GM18909 (cell line): Measurements from ENCODE around the gene ACKR2.
A peak's percentile ranks its signal among the peaks of the same experiment; 100 is the strongest.

Experiments
- ATAC-seq: cut with Tn5 transposase; IDR thresholded peaks from one replicate; pipeline ENCODE4 v1.9.1; 2021; ENCODE audit warnings: mild to moderate bottlenecking; ENCODE audit not compliant: unreplicated experiment, poor library complexity

The ACKR2 gene

DNA sequence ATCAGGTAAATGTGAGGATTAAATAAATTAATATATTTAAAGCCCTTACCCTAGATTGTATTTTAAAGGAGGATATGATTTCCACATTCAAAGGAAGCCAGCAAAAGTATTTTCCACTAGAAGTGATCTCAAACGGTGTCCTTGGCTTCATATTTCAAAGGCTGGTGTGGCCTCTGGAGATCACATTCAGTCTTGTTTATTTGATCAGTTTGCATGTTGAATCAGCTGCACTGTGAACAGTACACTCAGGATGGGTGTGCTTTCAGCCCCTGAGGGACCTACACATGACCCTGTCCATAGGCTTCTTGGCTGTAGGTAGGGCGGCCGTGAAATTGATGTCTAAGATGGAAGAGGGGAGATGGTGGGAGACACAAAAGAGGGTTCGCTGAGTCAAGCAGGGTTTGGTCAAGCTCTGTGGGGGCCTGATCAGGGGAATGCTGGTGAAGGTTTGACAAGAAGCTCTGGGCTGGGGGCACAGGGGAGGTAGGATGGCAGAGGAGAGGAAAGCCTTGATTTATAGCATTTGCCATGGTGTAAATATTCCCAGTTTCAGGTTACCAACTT lies 44.6 kb downstream of the ACKR2 start:
- no peak for ATAC-seq

DNA sequence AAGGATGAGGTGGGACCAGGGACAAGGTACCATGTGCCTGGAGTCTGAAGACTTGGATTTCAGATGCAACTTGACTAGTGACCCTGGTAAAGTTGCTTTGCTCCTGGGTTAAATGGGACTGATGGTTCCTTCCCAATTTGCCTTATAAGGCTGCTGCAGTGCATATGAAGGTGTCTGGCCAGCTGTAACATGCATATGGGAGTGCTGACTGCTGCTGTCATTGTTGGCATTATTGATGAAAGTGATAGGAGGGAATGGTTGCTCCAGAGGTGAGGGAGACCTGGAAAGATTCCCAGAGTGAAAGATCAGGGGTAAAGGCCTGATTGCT lies 45.9 kb downstream of the ACKR2 start:
- no peak for ATAC-seq

DNA sequence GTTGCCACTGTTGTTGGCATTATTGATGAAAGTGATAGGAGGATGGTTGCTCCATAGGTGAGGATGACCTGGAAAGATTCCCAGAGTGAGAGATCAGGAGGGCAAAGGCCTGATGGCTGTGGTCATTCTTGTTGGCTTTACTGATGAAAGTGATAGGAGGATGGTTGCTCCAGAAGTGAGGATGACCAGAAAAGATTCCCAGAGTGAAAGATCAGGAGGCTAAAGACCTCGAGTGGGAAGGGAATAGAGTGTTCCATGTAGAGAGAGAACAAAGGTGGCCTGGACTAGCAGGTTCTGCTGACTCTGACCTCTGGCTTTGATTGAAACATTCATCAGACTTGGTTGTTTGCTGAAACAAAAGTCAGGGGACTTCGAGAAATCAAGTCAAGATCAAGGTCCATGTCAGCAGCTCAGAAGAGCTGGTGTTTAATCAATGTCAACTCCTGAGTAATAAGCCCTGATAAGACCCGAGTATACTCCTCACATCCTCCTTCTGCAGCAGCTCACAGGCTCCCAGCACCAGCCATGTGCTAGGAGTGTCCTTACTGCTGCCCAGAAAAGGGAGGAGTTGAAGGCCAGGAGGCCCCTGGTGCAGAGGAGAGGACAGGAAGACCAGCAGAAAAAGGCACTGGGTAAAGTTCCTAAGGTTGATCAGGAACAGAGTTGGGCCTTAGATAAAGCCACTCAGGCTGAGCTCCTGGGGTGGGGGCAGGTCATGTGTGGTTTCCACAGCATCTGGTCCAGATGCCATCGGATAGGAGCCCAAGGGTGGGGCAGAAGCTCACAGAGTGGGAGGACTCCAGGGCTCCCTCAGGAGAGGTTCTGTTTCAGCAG lies 46.5 kb downstream of the ACKR2 start:
- ATAC-seq: no peak

DNA sequence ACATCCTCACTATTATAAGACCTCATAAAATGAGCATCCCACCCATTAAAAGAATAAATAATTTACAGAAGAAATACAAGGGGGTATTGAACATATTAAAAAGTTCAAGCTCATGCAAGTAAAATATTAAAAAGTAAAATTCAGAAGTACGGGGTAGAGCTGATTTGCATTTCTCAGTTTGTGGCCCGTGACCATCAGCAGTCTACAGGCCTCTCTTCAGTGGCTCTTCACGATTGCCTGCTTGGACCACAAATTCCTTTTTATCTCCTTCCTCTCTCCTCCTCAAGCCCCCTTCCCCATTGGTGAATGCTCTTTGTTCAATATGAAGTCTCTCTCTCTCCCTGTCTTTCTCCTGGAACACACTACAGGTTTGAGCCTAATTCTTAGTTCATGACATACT lies 47.3 kb downstream of the ACKR2 start:
- no peak for ATAC-seq

DNA sequence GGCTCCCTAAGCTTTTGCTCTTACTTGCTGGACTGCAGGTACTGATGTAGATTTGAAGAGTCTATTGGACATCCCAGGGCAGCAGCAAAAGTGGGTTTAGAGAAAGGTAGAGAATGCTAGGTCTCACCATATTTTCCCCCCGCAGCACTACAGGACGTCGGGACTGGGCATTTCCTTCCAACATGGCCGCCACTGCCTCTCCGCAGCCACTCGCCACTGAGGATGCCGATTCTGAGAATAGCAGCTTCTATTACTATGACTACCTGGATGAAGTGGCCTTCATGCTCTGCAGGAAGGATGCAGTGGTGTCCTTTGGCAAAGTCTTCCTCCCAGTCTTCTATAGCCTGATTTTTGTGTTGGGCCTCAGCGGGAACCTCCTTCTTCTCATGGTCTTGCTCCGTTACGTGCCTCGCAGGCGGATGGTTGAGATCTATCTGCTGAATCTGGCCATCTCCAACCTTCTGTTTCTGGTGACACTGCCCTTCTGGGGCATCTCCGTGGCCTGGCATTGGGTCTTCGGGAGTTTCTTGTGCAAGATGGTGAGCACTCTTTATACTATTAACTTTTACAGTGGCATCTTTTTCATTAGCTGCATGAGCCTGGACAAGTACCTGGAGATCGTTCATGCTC lies 55.2 kb downstream of the ACKR2 start:
- no peak for ATAC-seq

DNA sequence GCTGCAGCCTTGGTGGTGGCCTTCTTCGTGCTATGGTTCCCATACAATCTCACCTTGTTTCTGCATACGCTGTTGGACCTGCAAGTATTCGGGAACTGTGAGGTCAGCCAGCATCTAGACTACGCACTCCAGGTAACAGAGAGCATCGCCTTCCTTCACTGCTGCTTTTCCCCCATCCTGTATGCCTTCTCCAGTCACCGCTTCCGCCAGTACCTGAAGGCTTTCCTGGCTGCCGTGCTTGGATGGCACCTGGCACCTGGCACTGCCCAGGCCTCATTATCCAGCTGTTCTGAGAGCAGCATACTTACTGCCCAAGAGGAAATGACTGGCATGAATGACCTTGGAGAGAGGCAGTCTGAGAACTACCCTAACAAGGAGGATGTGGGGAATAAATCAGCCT lies 56.0 kb downstream of the ACKR2 start:
- ATAC-seq: no peak

DNA sequence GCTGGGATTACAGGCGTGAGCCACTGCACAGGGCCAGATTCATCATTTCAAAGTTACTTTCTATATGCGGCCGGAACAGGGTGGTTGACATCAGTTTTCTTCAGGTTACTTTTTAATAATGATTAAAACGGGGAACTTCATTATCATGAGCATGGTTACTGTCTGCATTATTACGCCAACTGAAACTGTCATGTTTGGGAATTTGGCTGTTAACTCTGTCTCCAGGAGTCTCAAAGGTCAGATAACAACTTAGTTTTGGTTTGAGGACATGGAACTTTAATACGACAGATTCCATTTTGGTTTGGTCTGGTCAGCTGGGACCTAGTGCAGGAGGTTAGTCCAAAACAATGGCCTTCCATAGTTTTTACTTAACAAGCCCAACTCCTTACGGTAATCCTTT lies 57.9 kb downstream of the ACKR2 start:
- no peak for ATAC-seq

DNA sequence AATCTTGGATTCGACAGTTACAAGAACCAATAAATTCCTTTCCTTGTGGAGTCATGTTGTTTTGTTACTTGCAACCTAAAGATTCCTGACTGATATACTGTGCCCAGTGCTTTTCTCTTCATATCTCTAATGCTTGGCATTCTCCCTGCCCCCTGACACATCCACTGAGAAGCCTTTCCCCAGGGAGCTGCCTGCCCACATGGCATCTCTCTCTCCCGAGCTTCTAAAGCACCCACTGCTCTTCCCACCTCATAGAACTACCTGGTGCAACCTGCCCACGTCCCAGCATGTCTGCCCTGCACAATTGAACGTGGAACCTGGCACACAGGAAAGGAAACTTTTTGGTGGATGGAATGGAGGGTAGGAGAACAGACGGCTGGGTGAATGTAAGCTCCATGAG lies 59.6 kb downstream of the ACKR2 start:
- no peak for ATAC-seq

DNA sequence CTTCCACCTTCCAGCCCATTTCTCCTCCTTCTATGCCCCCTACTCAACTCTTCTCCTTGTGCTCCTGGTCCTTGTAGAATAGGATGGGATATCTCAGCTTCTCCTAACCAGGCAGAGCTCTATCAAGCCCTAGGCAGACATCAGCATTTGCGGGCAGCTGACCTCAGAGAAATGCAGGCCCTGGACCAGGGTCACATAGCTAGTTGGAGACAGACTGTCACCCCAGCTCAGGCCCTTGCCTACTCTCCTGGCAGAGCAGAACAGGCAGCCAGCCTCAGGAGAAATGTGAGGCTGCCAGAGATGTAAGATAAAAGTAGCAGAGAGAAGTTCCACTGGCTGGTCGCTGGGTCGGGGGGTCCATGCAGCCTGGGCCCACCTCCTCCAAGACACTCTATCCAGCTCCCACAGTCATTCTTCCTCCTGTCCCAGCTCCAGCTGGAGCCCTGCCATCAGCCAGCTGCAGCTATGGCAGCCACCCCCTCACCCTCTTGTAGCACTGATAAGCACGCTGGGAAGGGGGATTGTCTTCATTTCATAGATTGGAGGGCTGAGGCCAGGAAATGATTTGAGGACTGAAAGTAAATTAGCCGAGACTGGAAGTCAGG lies 62.4 kb downstream of the ACKR2 start:
- no peak for ATAC-seq

DNA sequence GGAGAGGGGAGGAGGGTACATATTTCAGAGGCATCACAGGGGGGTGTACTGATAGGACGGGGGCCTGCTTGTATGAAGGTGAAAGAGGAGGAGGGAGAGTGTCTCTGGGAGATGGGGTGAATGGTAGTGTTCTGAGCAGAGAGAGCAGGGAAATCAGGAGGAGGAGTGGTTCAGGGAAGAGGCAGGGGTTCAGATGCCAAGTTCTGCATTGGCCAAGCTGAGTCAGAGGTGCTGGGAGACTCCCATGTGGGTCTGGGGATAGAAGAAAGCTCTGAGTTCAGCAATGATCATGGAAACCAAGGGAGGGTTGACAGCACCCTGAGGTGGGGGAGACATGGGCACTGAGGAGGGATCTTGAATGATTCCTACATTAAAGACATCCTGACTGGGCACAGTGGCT lies 63.5 kb downstream of the ACKR2 start:
- ATAC-seq: no peak

DNA sequence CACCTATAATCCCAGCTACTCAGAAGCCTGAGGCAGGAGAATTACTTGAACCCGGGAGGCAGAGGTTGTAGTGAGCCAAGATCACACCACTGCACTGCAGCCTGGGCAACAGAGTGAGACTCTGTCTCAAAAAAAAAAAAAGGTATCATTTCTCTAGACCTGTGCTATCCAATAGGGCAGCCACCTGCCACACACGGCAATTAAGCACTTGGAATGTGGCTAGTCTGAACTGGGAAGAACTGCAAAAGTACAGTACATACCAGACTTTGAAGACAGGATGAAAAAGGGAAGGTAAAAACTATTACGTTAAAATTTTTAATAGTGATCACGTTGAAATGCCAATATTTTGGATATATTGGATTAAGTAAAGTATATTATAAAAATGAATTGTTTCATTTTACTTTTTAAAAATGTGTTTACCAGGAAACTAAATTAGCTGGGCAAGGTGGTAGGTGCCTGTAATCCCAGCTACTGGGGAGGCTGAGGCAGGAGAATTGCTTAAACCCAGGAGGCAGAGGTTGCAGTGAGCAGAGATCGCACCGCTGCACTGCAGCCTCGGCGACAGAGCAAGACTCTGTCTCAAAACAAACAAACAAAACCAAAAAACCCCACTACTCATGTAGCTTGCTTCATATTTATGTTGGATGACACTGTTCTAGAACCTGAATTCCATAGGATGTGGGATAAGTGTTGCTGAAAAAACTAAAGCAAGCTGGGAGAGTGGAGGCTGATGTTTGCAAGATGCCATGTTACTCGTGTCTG lies 64.2 kb downstream of the ACKR2 start:
- no peak for ATAC-seq

DNA sequence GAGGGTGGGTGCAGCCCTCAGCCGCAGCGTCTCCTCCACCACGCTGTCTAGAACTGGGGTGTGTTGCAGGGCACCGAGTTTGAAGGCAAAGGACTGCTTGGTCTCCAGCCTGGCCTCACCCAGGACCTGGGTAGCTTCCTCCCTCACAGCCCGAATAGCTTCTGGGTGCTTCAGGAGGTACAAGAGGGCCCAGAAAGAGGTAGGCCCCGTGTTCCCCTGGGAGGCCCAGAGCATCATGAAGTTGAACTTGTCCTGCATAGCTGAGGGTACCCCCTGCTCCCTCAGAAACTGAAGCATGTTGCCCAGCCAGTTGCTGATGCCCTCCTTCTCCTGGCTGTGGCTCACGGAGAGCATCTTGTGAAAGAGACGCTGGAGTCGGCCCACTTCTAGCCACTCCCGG lies 65.5 kb downstream of the ACKR2 start:
- ATAC-seq: no peak

DNA sequence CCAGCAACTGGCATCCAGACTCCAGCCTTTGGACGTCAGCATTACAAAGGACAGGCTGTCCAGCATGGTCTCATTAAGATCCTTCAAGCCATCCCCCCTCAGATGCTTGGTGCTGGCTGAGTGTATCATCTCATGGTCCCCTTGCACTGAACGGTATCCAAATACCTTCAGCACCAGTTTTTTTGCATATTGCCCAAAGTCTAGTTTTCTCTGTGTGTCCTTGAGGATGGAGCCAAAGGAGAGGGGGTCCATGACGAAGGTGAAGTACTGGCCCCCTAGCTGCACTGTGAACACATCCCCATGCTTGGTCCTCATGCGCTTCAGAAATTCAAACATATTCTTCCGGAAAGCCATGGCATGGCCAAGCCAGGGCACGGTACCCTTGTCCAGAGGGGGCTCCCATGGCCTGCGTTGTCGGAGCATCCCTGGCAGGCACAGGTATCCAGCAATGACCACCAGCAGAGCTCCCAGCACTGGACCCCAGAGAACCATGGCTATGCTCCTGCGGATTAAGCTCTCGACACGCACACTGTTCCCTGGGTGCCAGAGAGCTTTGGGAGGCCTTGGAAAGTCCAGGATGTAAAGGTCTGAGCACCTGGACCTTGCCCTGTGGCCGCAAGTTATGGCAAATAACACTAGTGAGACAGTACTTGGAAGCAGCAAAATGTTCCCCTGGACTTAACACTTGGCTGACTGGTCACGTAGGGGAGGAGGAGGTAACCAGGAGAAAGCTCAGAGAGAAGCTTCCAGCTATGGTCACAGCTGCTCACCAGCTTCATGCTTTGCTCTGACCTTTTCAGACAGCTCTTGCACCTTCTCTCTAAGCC lies 66.3 kb downstream of the ACKR2 start, which contains the start of gene CYP8B1:
Gene CYP8B1 (minus strand): TSS at position 555 of the 827 bp plus-strand sequence. CDS start 63 bp downstream, at position 492.
- ATAC-seq: no peak

DNA sequence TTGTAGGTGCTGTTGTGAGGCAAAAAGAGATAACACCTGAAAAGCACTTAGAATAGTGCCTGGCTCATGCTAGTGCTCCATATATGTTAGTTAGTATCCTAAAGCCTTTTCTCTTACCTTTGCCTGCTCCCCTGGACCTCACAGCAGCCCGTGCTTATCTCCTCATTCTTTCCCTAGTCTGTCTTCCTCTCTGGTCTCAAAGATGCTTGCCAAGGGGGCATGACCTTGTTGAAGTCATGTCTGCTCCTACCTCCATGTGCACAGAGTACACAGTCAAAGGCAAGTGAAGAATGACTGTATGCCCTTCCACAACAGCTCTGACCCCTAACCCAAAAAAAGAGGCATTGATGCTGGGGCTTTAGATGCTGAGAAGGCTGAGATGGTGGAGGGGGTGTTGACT lies 67.2 kb downstream of the ACKR2 start:
- ATAC-seq: no peak

DNA sequence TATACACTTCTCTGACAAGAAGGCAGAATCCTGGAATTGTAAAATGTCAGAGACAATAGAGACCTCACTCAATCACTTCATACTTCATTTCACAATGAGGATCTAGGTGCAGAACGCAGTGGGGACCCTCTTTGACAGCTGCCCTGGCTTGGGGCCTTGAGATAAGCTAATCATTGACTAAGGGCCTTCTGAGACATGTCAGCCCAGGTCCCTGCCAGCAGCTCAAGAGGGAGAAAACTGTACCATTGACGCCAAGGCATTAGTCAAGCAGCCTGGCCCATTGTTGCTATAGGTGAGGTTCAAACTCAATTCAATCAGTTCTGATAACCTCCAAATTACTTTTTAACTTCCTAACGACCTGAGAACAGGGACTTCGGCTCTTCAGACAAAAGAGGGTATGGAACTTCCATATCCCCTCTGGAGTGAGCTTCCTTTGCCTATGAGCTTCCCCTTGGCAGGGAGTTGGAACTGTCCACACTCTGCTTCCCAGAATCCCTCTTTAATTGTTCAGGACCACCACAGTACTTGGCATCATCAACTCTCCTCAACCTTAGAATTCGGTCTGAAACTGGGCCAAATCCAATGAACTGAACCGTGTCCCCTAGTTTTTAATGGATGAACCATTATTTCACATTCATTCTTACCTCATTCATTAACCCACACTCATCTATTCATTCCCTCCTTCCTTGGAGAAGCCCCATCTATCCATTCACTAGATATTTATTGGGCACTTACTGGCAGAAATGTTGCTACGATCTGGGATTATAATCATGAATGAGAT lies 67.9 kb downstream of the ACKR2 start:
- ATAC-seq: no peak

DNA sequence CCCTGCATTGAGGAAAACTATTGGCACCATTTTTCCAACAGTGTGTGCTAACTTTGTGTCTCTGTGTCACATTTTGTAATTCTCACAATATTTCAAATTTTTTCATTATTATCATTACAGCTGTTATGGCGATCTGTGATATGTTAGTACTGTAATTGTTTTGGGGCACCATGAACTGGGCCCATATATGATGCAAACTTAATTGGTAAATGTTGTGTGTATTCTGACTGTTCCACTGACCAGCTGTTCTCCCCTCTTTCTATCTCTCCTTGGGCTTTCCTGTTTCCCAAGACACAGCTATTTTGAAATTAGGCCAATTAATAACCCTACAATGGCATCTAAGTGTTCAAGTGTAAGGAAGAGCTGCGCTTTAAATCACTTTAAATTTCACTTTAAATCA lies 68.6 kb downstream of the ACKR2 start:
- ATAC-seq: no peak

DNA sequence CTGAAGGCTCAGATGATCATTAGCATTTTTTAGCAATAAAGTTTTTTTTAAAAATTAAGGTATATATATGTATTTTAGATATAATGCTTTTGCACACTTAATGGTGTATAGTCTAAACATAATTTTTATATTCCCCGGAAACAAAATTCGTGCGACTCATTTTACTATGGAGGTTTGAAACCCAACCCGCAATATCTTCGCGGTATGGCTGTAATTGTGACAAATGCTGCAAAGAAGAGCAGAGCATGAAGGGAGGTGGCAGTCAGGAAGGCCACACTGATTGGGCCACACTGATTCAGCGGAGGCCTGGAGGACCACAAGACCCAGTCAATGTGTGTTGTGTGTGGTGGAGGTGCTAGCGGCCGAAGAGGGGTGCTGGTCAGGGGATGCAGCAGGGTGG lies 70.9 kb downstream of the ACKR2 start:
- ATAC-seq: no peak

DNA sequence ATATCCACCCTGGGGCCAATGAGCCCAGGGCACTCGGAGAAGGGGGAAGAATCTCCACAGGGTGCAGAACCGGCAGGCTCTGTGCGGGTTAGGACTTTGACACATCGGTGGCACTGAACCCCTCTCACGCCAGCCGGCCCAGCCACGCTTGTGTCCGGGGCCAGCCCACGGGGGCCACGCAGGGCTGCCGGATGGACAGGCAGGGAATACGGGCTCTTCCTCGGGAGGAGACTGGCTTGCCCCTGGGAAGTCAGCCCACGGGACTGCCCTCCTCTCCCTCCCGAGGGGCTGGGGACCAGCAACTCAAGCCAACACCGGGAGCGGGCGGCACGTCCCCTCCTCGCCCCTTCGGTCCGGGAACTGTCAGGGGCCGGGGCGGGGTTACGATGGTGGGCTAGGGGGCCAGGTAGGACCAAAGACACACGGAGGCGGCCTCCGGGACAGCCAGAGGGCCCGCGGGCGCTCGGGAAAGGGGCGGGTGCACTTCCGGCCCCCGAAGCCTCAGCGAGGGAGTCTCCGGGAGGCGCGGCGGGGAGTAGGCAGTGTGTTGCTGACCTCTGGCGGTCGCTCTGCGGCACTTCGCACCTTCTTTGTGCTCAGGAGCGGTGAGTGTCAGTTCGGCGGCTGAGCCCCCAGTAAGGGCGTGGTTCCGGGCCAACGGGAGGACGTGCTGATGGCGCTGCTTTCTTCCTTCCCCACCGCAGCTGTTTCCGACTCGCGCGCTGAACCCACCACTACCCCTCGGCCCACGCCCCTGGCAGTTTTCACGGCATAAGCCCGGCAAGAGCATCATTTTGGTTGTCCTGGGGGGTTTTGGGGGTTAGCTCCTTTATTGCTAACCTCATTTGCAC lies 71.6 kb downstream of the ACKR2 start:
- ATAC-seq: peak; percentile 98
